Loucy (cell line): ENCODE measurements around the gene ZNF582.

Source experiments
- H2AFZ ChIP-seq: fragments of 200-600 bp; sonication (generic); 2 replicates; pipeline ENCODE4 v1.6.0; 2016; ENCODE audit warnings: antibody characterized with exemption, mild to moderate bottlenecking, low read length, moderate library complexity
- H3F3A ChIP-seq: fragments of 200-600 bp; 2 replicates; pipeline ENCODE4 v1.6.0; 2016; ENCODE audit warnings: antibody characterized with exemption, low read depth, mild to moderate bottlenecking
- H3K27me3 ChIP-seq: fragments of 200-600 bp; sonication (generic); 2 replicates; pipeline ENCODE4 v1.6.1; 2014; ENCODE audit warnings: low read length, mild to moderate bottlenecking; ENCODE audit not compliant: insufficient read depth, poor library complexity, severe bottlenecking
- H3K36me3 ChIP-seq: fragments of 200-600 bp; sonication (generic); 2 replicates; pipeline ENCODE4 v1.6.1; 2016; ENCODE audit warnings: low read length; ENCODE audit not compliant: insufficient read depth
- H3K4me1 ChIP-seq: fragments of 200-600 bp; sonication (generic); 2 replicates; pipeline ENCODE4 v1.5.1; 2014; ENCODE audit warnings: low read length, mild to moderate bottlenecking; ENCODE audit not compliant: insufficient read depth, poor library complexity, severe bottlenecking
- H3K4me2 ChIP-seq: fragments of 200-600 bp; sonication (generic); 2 replicates; pipeline ENCODE4 v1.6.0; 2014; ENCODE audit warnings: antibody characterized with exemption, low read length, low read depth, mild to moderate bottlenecking; ENCODE audit not compliant: poor library complexity, severe bottlenecking
- H3K4me3 ChIP-seq: fragments of 200-600 bp; sonication (generic); 2 replicates; pipeline ENCODE4 v1.5.1; 2014; ENCODE audit warnings: low read length, mild to moderate bottlenecking, mixed read lengths; ENCODE audit not compliant: poor library complexity, severe bottlenecking
- H3K79me2 ChIP-seq: fragments of 200-600 bp; sonication (generic); 2 replicates; pipeline ENCODE4 v1.6.1; 2014; ENCODE audit warnings: low read length; ENCODE audit not compliant: insufficient read depth
- H3K9ac ChIP-seq: fragments of 200-600 bp; sonication (generic); 2 replicates; pipeline ENCODE4 v1.6.0; 2014; ENCODE audit warnings: mild to moderate bottlenecking, low read depth, low read length, moderate library complexity; ENCODE audit not compliant: poor library complexity, severe bottlenecking
- H3K9me2 ChIP-seq: fragments of 200-600 bp; sonication (generic); replicated peaks from 2 replicates; pipeline ENCODE4 v1.6.1; 2016; ENCODE audit warnings: low read depth, low read length, mixed read lengths
- H3K9me3 ChIP-seq: fragments of 200-600 bp; sonication (generic); 2 replicates; pipeline ENCODE4 v1.6.1; 2014; ENCODE audit warnings: mild to moderate bottlenecking, antibody characterized with exemption, low read length, low read depth; ENCODE audit not compliant: insufficient read depth
- H4K20me1 ChIP-seq: fragments of 200-600 bp; sonication (generic); 2 replicates; pipeline ENCODE4 v1.6.0; 2014; ENCODE audit warnings: antibody characterized with exemption, low read length, mild to moderate bottlenecking; ENCODE audit not compliant: insufficient read depth, poor library complexity, severe bottlenecking
- EZH2phosphoT487 ChIP-seq: fragments of 200-600 bp; IDR thresholded peaks from 2 replicates; pipeline ENCODE4 v1.6.1; 2018; ENCODE audit warnings: antibody characterized with exemption, mild to moderate bottlenecking, moderate library complexity, borderline replicate concordance
- TF ChIP-seq, protein P1 (sequence below): fragments of 200-600 bp; sonication (generic); conservative IDR thresholded peaks from 2 replicates; pipeline ENCODE4 v1.5.1; 2014; ENCODE audit warnings: mild to moderate bottlenecking, antibody characterized with exemption, low read length

Gene ZNF582

DNA sequence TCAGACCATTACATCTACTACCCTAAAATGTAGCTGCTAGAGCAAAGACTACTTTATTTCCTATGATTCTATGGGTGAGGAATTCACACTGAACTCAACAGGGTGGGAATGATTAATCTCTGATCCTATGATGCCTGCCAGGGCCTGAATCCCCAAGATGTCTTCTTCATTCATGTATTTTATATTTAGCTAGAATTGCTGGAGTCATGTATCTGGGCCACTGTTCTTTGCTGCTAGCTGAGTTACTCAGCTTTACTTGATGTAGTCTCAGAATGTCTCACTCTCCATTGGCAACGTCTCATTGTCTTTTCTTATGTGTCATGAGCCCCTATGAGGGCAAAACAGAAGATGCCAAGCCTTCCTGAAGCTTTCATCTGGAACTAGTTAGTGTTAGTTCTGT lies 21.1 kb downstream of the ZNF582 start:
- H4K20me1 ChIP-seq: peaks cover 12% of the 10 kb centered on the region
- H3K9me2 ChIP-seq: no peaks in the 10 kb centered on the region
- peaks cover 44% of the 10 kb centered on the region for H3K36me3 ChIP-seq
- H3K9me3 ChIP-seq: 0 out of 2 replicates have a peak, but pooled peaks cover 4% of the 10 kb centered on the region
- no peak overlapping the region for H3K9ac ChIP-seq
- H3K4me2 ChIP-seq: no peak overlapping the region
- H3K27me3 ChIP-seq: no peaks in the 10 kb centered on the region
- no peak overlapping the region for H2AFZ ChIP-seq
- H3K4me1 ChIP-seq: peaks cover 30% of the 10 kb centered on the region
- peaks cover 30% of the 10 kb centered on the region for H3K79me2 ChIP-seq
- TF ChIP-seq EZH2phosphoT487: no peak
- TF ChIP-seq, protein P1, sequence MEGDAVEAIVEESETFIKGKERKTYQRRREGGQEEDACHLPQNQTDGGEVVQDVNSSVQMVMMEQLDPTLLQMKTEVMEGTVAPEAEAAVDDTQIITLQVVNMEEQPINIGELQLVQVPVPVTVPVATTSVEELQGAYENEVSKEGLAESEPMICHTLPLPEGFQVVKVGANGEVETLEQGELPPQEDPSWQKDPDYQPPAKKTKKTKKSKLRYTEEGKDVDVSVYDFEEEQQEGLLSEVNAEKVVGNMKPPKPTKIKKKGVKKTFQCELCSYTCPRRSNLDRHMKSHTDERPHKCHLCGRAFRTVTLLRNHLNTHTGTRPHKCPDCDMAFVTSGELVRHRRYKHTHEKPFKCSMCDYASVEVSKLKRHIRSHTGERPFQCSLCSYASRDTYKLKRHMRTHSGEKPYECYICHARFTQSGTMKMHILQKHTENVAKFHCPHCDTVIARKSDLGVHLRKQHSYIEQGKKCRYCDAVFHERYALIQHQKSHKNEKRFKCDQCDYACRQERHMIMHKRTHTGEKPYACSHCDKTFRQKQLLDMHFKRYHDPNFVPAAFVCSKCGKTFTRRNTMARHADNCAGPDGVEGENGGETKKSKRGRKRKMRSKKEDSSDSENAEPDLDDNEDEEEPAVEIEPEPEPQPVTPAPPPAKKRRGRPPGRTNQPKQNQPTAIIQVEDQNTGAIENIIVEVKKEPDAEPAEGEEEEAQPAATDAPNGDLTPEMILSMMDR: no peak
- no peak overlapping the region for H3K4me3 ChIP-seq
- H3F3A ChIP-seq: no peaks in the 10 kb centered on the region

DNA sequence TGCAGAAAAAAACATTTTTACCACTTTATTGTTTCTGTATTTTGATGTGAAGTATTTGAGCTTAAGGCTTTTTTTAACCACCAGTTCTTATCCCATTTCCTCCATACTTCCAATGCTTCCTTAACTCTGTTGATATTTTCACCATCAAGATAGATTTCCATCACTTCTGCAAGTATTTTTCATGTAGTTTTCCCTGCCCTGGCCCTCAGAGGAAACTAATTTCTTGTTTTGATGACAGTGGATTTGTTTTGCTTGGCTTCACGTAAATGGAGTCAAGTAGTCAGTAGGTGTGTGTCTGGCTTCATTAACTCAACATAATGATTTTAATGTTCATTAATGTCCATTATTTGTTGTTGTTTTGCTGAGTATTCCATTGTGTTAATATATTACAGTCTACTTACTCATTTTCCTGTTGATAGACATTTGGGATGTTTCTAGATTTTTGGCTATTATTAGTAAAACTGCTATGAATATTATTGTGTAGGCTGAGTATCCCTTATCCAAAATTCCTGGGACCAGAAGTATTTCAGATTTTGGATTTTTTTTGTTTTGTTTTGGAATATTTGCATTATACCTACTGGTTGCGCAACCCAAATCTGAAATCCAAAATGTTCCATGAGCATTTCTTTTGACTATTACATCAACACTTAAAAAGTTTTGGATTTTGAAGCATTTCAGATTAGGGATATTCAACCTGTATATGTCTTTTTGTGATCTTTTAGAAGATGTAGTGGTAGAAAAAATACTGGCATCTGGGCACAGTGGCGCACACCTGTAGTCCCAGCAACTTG lies 23.3 kb downstream of the ZNF582 start:
- no peak overlapping the region for H2AFZ ChIP-seq
- H3K9me3 ChIP-seq: no peaks in the 10 kb centered on the region
- H3K36me3 ChIP-seq: peaks cover 22% of the 10 kb centered on the region
- peak overlapping the region; percentile 90 for H3K4me3 ChIP-seq
- H3K4me2 ChIP-seq: peak overlapping the region; percentile 96
- H3F3A ChIP-seq: no peaks in the 10 kb centered on the region
- peaks cover 12% of the 10 kb centered on the region for H4K20me1 ChIP-seq
- H3K4me1 ChIP-seq: peaks cover 30% of the 10 kb centered on the region
- H3K9ac ChIP-seq: no peak overlapping the region
- TF ChIP-seq EZH2phosphoT487: no peak
- TF ChIP-seq, protein P1: no peak
- peaks cover 30% of the 10 kb centered on the region for H3K79me2 ChIP-seq
- H3K9me2 ChIP-seq: no peaks in the 10 kb centered on the region
- no peaks in the 10 kb centered on the region for H3K27me3 ChIP-seq

DNA sequence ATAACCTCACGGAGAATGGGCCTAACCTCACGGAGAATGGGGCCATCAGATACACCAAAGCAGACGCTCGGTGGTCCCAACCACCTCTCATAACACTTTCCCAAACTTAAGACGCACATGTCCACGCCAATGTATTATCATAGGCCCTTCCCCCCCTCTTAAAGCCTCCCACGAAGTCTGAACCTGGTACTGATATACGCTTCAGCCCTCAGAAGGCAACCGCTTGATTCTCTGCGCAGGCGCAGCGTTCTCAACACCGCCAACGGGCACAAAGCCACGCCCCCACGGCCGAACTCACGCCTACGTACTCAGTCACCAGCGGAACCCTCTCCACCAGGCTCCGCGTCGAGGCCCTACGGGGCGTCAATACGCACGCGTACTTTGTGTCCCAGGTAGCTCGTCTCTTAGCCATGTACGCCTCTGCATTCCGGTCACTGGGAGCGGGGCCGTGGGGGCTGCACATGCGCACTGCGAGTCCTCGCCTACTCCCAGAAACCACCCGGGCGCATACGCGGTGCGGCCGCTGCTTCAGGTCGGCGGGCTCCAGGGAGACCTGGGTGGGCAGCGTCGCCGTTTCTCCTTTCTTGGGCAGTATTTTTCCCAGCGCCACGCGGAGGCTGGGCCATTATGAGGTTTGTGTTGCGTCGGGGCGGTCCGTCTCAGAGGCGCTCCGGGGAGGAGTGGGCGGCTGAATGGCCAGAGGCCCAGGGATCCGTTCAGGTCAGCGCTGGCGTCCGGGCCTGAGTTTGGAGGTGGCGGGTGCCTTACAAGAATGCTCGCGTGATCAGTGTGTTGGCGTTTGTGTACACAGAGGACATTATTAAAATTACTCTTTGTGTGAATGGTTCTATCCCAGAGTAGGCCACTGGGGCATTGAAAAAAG lies 25.3 kb downstream of the ZNF582 start:
- peaks cover 2% of the 10 kb centered on the region for H3K36me3 ChIP-seq
- peaks cover 30% of the 10 kb centered on the region for H3K4me1 ChIP-seq
- peak overlapping the region; percentile 96 for H3K4me2 ChIP-seq
- H3K79me2 ChIP-seq: peaks cover 30% of the 10 kb centered on the region
- no peaks in the 10 kb centered on the region for H3K9me3 ChIP-seq
- peak overlapping the region; percentile 83 for H3K9ac ChIP-seq
- no peaks in the 10 kb centered on the region for H3F3A ChIP-seq
- peak overlapping the region; percentile 90 for H3K4me3 ChIP-seq
- H4K20me1 ChIP-seq: peaks cover 12% of the 10 kb centered on the region
- peak overlapping the region; percentile 82 for H2AFZ ChIP-seq
- no peaks in the 10 kb centered on the region for H3K9me2 ChIP-seq
- H3K27me3 ChIP-seq: no peaks in the 10 kb centered on the region
- no peak for TF ChIP-seq EZH2phosphoT487
- TF ChIP-seq, protein P1: no peak
